ENCODE data around the gene TMEM184A.

DNA sequence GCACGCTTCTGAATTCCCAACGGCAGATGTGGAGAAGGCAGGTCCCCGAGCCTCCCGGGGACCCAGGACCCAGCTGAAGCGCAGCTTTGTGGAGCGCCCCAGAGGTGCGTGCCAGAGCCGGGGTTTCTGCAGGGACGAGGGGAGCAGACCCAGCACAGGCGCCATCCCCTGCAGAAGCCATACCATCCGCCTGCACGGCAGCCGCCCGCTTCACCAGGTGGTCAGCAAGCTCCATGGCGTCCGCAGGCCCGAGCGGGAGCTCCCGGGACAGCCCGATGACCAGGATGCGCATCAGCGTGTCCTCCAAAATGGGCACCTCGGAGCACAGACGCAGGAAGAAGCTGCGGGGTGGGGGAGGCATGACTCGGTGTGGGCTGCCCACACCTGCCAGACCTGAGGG lies 62.4 kb downstream of the TMEM184A start:
- no peak for TF ChIP-seq POLR2A (IDR thresholded peaks at IDR 0.05; ENCODE audit: low read length)
- no peak for TF ChIP-seq GATA1 (IDR thresholded peaks at IDR 0.05; ENCODE audit: low read depth, low read length)

Data from erythroblast (primary cell).